Lower leg skin (tissue), 4 donors: ENCODE results near the gene HPD. TPM values are rescaled to one million over a fixed set of nuclear protein-coding genes. Genes with fewer than 3 reads are reported as not detected.
"Not testable (repeated sequence)": the region's sequence is repeated elsewhere in the genome, so short reads cannot be mapped to it uniquely, and the experiment has no call there.

Source experiments
- DNase-seq, 2 donors: peaks; one replicate each; pipeline ENCODE4 v3.0.0-alpha.2; 2019; ENCODE audit warnings: low spot score in 2 of 2
- H3K4me3 ChIP-seq: fragments of 200-600 bp; sonication (generic); 2 replicates; pipeline ENCODE4 v1.5.1; 2017; ENCODE audit warnings: mild to moderate bottlenecking, low read depth; ENCODE audit not compliant: poor library complexity, severe bottlenecking
- CTCF ChIP-seq, 3 donors: fragments of 450-650 bp; IDR thresholded peaks; one replicate each; pipeline ENCODE4 v1.5.1; 2016; ENCODE audit warnings: antibody characterized with exemption in 3 of 3, mild to moderate bottlenecking in 3 of 3, moderate library complexity in 2 of 3
- POLR2A ChIP-seq, 2 donors: fragments of 450-650 bp; IDR thresholded peaks; one replicate each; pipeline ENCODE4 v1.6.1; 2016 to 2017; ENCODE audit warnings: antibody characterized with exemption in 2 of 2, mild to moderate bottlenecking in 1 of 2, moderate library complexity in 1 of 2
- WGBS, 2 donors: methylation state at CpG; one replicate each; pipeline ENCODE4 v1.1.5; 2018; 5-methylcytosine and 5-hydroxymethylcytosine counted together
- intact Hi-C: fragments of 100-400 bp; cut with DNase I; formaldehyde crosslinking; loops from one replicate; pipeline ENCODE4 v1.15.0; 2023; ENCODE audit warnings: low total_unique reads
- total RNA-seq, 4 donors: library from RNA; depleted of rRNA; stranded (reverse); fragments of >200 nt; gene quantifications; one replicate each; pipeline ENCODE4 v1.1.0, GENCODE V29; 2016

Gene HPD
- total RNA-seq, 4 donors from 2014 or later: not detected

DNA sequence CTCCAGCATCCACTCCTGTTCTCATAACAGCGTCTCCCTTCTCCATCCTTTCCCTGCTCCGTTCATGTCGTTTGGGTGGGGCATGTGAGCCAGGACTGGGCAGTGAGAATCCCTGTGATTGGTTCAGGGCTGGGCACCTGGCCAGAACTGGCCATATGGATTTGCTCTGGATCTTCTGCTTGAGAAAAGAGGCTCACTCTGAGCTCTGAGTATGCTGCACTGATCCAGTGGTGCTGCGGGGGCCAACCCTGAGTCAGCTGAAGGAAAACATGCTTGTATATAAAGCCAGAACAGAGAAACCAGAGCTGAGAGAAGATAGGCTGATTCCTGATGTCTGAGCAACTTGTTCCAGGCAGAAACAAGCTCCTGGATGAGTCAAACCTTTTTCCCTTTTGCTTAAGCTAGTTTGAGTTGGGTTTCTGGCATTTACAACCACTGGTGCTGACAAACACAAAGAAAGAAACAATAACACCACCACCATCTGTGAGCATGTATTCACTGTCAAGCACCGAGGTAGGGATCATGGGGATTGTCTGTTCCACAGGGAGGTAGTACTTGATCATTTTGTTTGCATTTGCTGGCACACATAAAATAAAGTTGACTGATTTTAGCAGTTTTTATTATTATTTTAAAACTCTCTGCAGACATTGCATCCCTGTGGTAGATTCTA, 14.0 kb upstream of the HPD start:
- intact Hi-C loops: no loop called here
- H3K4me3 ChIP-seq: no peak overlapping the region
- TF ChIP-seq POLR2A (IDR thresholded peaks at IDR 0.05): no peak
- TF ChIP-seq CTCF (IDR thresholded peaks at IDR 0.05): no peak
- DNase-seq: no peak
- 52 to 63% methylated on average over 5 of the region's 5 CpGs for WGBS, 2 donors

GRCh38 chr12:121871467-121871866, 12.8 kb upstream of the HPD start:
- TF ChIP-seq CTCF (IDR thresholded peaks at IDR 0.05): no peak
- DNase-seq: no peak
- intact Hi-C loops: no loop called here
- no peak overlapping the region for H3K4me3 ChIP-seq
- 80 to 90% methylated on average over 1 to 2 of the region's 3 CpGs for WGBS, 2 donors

DNA sequence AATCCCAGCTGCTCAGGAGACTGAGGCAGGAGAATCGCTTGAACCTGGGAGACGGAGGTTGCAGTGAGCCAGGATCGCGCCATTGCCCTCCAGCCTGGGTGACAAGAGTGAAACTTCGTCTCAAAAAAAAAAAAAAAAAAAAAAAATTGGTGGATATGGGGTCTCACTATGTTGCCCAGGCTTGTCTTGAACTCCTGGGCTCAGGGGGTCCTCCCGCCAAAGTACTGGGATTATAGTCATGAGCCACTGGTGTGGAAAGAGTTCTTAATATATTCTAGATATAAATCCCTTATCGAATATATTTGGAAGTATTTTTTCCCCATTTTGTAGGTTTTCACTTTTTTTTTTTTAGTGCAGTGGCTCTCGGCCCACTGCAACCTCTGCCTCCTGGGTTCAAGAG, 10.6 kb upstream of the HPD start:
- 92 to 94% methylated on average over 8 of the region's 8 CpGs for WGBS, 2 donors
- intact Hi-C loops, H3K4me3 ChIP-seq, DNase-seq: not testable (repeated sequence)

DNA sequence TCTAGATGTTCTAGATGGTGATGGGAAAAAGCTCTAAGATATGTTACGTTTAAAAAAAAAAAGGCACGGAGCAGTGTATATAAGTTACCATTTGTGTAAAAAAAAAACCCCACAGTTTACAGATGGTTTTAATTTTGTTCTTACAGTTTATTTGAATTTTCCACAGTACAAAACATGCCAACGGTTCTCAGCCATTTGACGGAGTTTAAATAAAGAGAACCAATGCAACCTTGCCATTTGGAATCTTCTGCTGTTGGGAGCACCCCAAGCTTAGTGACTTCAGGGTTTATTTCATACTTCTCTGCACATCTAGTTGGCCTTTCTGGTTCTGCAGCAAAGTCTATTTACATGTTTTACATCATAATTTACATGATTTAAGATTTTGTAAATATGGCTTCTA, 7.7 kb upstream of the HPD start:
- whole genome bisulfite sequencing, 2 donors: 61 to 68% methylated on average over 4 of the region's 4 CpGs
- no peak for TF ChIP-seq POLR2A (IDR thresholded peaks at IDR 0.05)
- no peak for TF ChIP-seq CTCF (IDR thresholded peaks at IDR 0.05)
- intact Hi-C loops: no loop called here
- no peak for DNase-seq
- no peak overlapping the region for H3K4me3 ChIP-seq

DNA sequence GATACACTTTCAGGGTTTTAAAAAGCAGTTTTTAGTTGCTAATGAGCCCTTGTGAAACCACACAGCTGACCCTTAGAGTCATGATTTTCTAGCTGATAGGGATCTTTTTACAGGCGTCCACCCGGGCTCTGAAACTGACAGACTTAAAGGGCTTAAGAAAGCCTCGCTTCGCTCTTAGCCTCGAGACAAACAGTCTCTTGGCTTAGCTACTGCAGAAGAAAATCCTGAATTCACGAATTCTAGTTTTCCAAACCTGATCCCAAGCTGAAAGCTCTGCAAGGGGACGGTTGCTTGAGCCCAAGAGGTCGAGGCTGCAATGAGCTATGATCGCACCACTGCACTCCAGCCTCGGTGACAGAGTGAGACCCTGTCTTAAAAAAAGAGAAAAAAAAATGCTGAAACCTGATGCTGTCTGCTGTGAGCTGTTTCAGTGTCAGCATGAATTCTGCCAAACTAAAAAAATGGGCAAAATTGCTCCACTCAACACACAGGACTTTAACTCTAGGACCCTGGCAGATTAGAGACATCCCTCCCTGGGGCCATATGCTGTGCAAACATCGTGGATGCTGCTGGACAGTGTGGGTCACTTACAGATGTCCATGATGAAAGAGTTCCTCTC, 3.1 kb upstream of the HPD start:
- WGBS, 2 donors: 26 to 36% methylated on average over 11 of the region's 11 CpGs
- H3K4me3 ChIP-seq: no peak overlapping the region
- TF ChIP-seq POLR2A (IDR thresholded peaks at IDR 0.05) (no peak), CTCF (IDR thresholded peaks at IDR 0.05) (no peak)
- intact Hi-C loops: no loop called here
- DNase-seq: no peak

DNA sequence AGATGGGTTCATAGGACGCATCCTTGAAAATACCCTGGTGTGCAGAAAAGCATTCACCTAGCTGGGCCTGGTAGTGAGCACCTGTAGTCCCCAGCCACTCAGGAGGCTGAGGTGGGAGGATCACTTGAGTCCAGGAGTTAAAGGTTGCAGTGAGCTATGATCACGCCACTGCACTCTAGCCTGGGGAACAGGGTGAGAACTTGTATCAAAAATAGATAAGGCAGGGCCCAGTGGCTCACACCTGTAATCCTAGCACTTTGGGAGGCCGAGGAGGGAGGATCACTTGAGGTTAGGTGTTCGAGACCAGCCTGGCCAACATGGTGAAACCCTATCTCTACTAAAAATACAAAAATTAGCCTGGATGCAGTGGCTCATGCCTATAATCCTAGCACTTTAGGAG, 2.0 kb upstream of the HPD start:
- DNase-seq, intact Hi-C loops, H3K4me3 ChIP-seq: not testable (repeated sequence)
- 96 to 100% methylated on average over 4 of the region's 4 CpGs for WGBS, 2 donors

DNA sequence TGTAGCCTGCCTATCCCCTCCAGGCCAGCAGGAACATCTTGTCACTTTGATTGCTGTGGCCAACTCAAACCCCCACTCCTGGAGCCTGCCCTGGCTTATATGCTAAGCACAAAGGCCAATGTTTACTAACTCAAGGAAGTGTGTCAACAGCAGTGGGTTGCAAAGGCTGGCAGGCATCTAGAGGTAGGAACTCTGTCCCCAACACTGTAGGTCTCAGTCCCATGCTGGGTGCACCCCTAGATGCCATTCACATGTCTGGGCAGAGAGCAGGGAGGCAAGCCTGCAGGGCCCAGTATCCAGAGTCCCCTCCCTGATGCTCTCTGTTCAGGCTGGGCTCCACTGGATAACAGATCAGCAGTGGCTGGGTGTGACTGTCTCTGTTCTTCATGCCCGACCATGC, 1.6 kb upstream of the HPD start:
- intact Hi-C loops: no loop called here

More for the DNA sequence above, 1.6 kb upstream of the HPD start:
- H3K4me3 ChIP-seq: no peak overlapping the region
- no peak for TF ChIP-seq POLR2A (IDR thresholded peaks at IDR 0.05)
- TF ChIP-seq CTCF (IDR thresholded peaks at IDR 0.05): no peak
- WGBS, 2 donors: 85% methylated on average over 1 of the region's 1 CpG; no CpG with 5 or more reads in 1 of the 2 donors
- DNase-seq: no peak
